Caki2 (cell line): ENCODE results near the gene ODAD2. TPM values are rescaled to one million over a fixed set of nuclear protein-coding genes. Genes with fewer than 3 reads are reported as not detected.
"Not testable (repeated sequence)": the region's sequence is repeated elsewhere in the genome, so short reads cannot be mapped to it uniquely, and the experiment has no call there.

Source experiments
- DNase-seq: peaks from one replicate; pipeline ENCODE4 v3.0.0-alpha.2; 2015; ENCODE audit warnings: low read depth
- in situ Hi-C: cut with HindIII; loops from 2 replicates; pipeline ENCODE4 v1.10.0; 2016; ENCODE audit warnings: low sequenced_read_pairs, low pct_unique_long_range_greater_than_20kb, mixed read lengths
- total RNA-seq: library from RNA; depleted of rRNA; stranded (reverse); fragments of >200 nt; shearing (Covaris generic); gene quantifications from 2 replicates; pipeline ENCODE4 v1.2.3, GENCODE V29; 2014; ENCODE audit warnings: low replicate concordance

The ODAD2 gene
- total RNA-seq, 1 experiment from 2014 or later = 0.30 TPM

- in situ Hi-C loops = no loop called here
- DNase-seq = no peak
Observed at GRCh38 chr10:27981744-27982143, 17.1 kb downstream of the ODAD2 start.

- DNase-seq, in situ Hi-C loops: not testable (repeated sequence)
Observed at GRCh38 chr10:27970795-27971194, 28.1 kb downstream of the ODAD2 start.

- in situ Hi-C loops, DNase-seq: not testable (repeated sequence)
Observed at GRCh38 chr10:27969931-27970330, 28.9 kb downstream of the ODAD2 start.

- no peak for DNase-seq
- in situ Hi-C loops = no loop called here
Observed at GRCh38 chr10:27959093-27959715, 39.7 kb downstream of the ODAD2 start.

- DNase-seq, in situ Hi-C loops: not testable (repeated sequence)
Observed at GRCh38 chr10:27958383-27958782, 40.5 kb downstream of the ODAD2 start.

GRCh38 chr10:27950242-27950564 is 48.7 kb downstream of the ODAD2 start:
- in situ Hi-C loops = no loop called here

GRCh38 chr10:27949528-27950241 is 49.2 kb downstream of the ODAD2 start:
- in situ Hi-C loops = no loop called here
- DNase-seq = no peak

More at GRCh38 chr10:27950242-27950564, 48.7 kb downstream of the ODAD2 start:
- no peak for DNase-seq

- in situ Hi-C loops = no loop called here
- no peak for DNase-seq
Observed at GRCh38 chr10:27948186-27948585, 50.7 kb downstream of the ODAD2 start.

- in situ Hi-C loops = no loop called here
- no peak for DNase-seq
Observed at GRCh38 chr10:27947540-27947939, 51.3 kb downstream of the ODAD2 start.

GRCh38 chr10:27944005-27944404 is 54.9 kb downstream of the ODAD2 start:
- no peak for DNase-seq
- in situ Hi-C loops = no loop called here

GRCh38 chr10:27914888-27915287 is 84.0 kb downstream of the ODAD2 start:
- DNase-seq = no peak
- in situ Hi-C loops = no loop called here

- DNase-seq = no peak
- in situ Hi-C loops = no loop called here
Observed at GRCh38 chr10:27912231-27912630, 86.6 kb downstream of the ODAD2 start.

GRCh38 chr10:27911539-27911938 is 87.3 kb downstream of the ODAD2 start:
- in situ Hi-C loops = no loop called here
- no peak for DNase-seq

GRCh38 chr10:27911011-27911410 is 87.9 kb downstream of the ODAD2 start:
- in situ Hi-C loops = no loop called here
- DNase-seq = no peak

- in situ Hi-C loops = no loop called here
- DNase-seq = no peak
Observed at GRCh38 chr10:27908231-27908630, 90.6 kb downstream of the ODAD2 start.

- DNase-seq = peak; percentile 32
- in situ Hi-C loops = not testable (repeated sequence)
Observed at GRCh38 chr10:27899485-27899884, 99.4 kb downstream of the ODAD2 start.

- in situ Hi-C loops = no loop called here
- no peak for DNase-seq
Observed at GRCh38 chr10:27899058-27899457, 99.8 kb downstream of the ODAD2 start.

GRCh38 chr10:27893358-27893954 is 105.4 kb downstream of the ODAD2 start:
- in situ Hi-C loops = no loop called here
- DNase-seq = peak; percentile 81

- in situ Hi-C loops = no loop called here
- peak; percentile 10 for DNase-seq
Observed at GRCh38 chr10:27890971-27891370, 107.9 kb downstream of the ODAD2 start.

- in situ Hi-C loops = no loop called here
- DNase-seq = no peak
Observed at GRCh38 chr10:27889518-27889917, 109.4 kb downstream of the ODAD2 start.
